GM19397 (cell line): ENCODE data around the gene DNAJA2.
"Not testable (repeated sequence)": the region's sequence is repeated elsewhere in the genome, so short reads cannot be mapped to it uniquely, and the experiment has no call there.

Experiments used
- ATAC-seq: cut with Tn5 transposase; IDR thresholded peaks from one replicate; pipeline ENCODE4 v1.9.1; 2021; ENCODE audit warnings: mild to moderate bottlenecking, moderate library complexity; ENCODE audit not compliant: unreplicated experiment

The DNAJA2 gene

DNA sequence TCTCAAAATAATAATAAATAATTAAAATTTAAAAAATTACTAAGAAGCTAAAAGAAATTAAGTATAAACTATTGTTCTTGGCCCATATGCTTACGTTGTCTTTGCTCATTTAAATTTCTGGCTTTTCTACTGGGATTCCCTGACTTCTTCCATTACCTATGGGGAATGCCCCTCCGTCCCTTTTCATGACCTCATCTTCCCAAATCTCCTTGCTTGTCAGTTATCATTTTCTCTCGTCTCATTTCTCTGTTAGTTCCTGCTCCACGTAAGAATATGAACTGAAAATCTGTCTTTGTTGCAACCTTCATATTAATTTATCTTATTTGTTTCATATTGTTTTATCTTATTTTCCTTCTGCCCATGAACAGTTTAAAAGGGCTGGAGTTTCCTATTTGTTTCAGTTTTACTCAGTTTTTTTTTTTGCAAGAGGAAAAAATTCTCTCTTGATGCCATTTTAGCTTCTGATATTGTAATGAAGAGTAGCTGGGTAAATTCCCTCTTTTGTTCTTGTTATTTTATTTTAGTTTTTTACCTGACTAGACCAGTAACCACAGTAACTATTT lies 2.5 kb upstream of the DNAJA2 start:
- ATAC-seq, result no peak

DNA sequence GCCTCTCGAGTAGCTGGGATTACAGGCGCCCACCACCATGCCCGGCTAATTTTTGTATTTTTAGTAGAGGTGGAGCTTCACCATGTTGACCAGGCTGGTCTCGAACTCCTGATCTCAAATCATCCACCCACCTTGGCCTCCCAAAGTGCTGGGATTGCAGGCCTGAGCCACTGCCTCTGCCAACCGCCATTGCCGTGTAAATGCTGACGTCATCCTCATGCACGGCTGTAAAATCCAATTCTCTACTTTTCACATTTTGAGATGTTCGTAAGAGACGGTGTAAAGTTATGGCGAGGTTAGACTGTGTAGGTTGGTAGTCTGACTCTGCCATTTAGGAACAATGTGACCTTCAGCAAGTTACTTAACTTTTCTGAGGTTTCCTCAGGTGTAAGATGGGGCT lies 1.7 kb upstream of the DNAJA2 start:
- ATAC-seq, result no peak

DNA sequence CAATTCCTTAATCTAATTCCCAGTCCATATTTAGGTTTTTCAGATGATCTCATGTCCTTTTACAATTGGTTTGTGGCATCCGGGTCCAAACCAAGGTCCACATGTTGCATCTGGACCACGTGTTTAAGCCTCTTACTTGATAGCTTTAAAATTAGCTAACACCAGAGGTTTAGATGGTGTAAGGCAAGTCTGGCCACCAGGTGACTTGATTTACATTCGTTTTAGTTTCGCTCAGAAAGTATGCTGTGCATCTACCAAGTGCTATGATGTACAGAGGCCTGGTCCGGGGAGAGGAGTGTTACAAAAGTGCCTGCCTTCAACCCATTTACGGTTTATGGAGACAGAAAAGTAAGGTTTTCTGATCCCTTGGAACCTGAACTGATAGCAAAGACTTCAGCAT lies 878 bp upstream of the DNAJA2 start:
- no peak for ATAC-seq

DNA sequence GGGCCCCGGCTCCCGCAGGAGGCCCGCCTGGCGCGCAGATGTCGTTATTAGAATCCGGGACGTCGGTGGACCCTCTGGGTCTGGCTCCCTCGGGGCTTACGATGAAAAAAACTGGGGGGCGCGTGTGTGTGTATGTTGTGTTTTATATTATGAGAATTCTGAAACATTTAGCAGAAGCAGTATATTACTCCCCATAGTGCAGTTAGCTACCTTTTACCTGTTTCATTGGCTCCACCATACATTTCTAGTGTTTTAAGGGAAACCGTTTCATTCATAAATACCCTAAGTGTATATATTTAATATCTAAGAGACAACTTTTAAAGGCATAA lies 486 bp upstream of the DNAJA2 start:
- ATAC-seq, result no peak

DNA sequence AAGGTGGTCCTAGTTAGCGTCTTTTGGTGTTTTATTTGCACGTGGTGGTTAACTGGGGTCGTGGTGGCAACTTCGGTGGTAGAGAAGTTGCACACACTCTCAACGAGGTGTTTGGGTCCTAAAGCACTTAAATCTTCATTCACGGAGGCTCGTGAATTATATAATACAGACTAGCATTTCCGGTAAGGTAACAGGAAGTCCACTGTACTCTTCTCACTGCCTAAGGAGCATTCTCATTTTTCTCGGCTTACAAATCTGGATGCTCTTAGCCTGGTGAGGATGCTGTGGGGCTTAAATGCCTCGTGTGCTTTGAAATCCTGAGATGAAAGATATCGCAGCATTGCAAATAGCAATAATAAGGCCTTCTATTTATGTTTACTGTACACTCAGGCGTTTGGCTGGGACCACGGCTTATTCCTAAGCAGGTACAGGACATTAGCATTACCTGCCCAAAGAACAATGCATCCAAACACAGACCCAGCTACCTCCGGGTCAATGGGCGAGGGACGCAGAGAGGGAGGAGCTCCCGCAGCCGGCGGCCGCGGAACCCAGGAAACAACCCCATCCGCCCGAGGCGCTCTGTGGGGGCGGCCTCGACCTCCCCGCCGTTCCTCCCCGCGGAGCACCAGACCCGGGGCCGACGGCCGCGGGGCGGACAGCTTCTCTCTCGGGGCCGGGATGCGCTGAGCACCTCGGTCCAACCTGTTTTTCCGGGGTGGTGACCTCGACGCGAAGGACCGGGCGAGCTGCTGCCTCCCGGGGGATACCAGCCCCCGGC lies 856 bp downstream of the DNAJA2 start:
- ATAC-seq, result peak; percentile 46

DNA sequence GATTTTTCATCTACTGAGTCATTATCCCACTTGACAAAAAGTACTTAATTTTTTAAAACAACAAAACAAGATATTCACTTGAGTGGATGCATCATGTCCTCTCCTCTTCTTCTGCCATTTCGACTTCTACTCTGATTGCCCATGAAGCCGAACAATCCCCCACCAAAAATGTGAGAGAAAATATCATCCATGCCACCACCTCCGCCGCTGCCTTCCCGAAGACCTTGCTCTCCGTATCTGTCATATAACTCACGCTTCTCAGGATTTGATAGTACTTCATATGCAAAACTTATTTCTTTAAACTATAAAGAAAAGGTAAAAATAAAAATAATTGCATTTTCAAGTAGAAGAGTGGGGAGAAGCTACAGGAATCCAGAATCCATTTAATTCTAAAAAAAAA lies 2.2 kb downstream of the DNAJA2 start:
- ATAC-seq, result no peak

DNA sequence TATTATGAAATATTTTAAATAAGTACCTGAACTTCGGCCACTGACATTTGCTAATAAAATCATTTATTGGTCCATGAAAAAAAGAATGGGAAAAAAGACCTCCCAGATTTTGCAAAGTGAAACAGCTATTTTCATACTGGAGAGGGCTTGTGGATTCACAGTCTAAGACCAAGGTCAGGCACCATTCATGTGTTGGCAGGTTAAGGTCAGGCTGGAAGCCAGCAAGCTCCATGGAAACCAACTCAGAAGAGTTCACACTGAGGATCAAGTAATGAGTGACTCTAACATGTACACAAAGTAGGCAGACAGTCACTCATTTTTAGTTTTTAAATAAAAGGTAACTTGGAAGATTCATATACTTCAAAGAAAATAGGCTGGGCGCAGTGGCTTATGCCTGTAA lies 3.4 kb downstream of the DNAJA2 start:
- ATAC-seq, result no peak

DNA sequence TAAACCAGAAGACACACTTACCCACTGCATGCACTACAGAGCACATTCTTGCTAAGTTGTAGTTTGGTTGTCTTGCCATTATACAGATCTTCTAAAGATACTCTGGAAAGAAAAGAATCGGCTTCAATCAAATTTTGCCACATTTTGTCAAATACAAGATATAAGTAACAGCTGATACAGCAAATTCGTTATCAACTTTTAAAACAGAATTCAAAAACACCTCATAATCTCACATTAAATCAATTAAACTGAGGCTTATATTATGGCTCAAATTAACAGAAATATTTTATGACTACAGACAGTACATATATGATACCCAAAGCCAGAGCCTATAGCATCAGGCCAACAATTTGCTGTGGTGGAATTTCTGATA lies 5.4 kb downstream of the DNAJA2 start:
- ATAC-seq, result no peak

DNA sequence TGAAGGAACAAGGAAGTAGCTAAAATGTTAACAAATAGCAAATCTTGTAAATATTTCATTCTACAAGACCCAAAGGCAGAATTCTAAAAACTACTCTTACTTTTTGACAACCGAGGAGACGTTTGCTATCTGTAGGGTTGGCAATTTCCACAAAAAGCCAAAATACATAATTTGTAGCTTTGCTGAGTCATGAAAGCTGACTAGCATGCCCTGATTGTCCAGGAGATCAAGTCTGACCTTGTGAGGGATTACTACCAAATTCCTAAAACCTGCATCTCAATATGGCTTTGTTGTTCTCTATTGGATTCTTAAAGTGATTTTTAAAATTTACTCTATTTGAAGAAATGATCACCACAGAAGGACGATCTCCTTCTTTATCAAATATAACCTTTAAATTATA lies 10.8 kb downstream of the DNAJA2 start:
- ATAC-seq, result no peak

DNA sequence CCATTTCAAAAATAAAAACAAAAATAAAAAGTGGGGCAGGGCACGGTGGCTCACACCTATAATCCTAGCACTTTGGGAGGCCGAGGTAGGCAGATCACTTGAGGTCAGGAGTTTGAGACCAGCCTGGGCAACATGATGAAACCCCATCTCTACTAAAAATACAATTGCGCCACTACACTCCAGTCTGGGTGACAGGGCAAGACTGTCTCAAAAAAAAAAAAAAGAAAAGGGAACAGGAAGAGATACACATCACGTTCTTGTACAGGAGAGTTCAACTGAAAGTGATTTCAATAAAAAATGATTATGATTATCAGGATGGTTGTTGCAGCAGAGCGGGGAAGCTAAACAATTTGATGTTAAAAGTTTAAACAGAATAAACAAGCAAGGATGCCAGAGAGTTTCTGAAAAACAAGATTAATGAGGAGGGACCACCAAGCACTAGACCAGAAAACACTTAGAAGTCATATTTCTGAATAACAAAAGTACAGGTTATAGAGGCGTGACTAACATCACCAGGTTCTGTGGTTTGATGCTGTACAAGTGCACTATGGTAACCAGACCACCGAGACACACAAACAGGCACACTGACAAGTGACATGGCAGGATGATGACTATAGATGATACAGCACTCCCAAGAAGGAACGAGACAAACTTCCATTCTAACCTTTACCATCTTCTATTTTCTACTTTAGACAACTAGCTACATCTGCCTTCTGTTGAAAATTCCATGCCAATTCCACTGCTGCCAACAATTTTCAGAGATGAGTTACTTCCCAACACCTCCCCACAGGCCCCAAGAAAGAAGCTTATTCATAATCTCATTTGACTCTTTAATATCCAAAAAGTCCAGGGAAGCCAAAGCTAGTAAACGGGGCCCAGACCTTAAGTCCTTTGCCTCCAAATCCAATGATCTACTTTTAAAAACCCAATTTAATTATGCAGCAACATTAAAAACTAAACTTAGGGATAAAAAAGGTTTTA lies 11.8 kb downstream of the DNAJA2 start:
- no peak for ATAC-seq

DNA sequence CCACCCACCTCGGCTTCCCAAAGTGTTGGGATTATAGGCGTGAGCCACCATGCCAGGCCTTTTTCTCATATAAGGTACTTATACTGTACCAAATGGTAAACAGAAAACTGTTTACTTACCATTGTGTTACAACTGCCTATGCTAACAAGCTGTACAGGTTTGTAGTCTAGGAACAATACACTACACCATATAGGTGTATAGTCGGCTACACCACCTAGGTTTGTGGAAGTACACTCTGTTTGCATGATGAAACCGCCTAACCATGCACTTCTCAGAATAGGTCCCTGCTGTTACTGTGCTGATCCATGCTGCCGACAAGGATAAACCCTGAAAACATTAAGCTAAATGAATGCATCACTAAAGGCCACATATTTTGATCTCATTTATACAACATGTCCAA lies 18.9 kb downstream of the DNAJA2 start:
- ATAC-seq, result no peak

DNA sequence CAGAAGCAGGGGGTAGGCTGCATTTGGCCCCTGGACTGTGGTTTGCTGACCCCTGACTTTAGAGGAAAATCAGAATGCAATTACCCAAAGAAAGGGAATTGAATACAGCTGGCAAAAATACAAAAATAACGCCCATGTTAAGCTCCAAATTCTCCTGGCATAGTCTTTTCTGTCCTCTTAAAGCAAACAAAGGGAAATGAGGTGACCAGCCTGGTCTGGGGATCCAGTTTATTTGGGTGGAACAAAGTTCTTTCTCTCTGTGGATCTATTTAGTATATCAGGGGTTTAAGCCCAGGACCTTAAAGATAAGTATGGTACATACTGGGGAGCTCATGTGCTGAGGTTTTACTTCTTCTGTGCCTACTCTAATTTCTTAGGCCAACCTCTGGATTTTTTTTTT lies 23.5 kb downstream of the DNAJA2 start:
- no peak for ATAC-seq

DNA sequence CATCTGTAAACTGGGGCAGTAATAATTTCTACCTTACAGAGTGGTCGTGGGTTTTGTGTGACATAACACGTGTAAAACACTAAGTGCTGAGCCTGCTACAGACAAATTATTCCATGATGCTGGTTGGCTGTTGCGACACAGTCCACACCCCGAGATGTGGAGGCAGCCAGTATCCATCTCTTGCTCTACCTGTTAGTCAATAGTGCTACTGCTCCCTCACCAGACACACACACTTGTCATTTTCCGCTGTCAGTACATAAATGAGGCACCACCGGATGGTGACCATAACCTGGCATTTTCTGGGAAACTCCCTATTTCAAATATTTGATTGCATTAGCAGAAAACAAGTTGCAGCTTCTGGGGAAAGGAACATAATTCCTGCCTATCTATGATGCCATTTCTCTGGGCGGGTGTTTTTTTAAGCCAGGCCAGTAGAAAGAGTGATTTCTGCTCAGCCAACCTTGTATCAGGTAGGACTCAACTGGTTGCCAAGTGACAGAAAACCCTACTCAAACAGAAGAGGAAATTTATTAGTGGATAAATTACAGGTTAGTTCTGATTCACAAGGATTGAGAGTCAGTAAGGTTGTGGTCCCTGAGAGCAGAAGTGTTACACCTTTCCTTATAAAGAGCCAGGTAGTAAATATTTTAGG lies 24.1 kb downstream of the DNAJA2 start:
- ATAC-seq, result no peak

DNA sequence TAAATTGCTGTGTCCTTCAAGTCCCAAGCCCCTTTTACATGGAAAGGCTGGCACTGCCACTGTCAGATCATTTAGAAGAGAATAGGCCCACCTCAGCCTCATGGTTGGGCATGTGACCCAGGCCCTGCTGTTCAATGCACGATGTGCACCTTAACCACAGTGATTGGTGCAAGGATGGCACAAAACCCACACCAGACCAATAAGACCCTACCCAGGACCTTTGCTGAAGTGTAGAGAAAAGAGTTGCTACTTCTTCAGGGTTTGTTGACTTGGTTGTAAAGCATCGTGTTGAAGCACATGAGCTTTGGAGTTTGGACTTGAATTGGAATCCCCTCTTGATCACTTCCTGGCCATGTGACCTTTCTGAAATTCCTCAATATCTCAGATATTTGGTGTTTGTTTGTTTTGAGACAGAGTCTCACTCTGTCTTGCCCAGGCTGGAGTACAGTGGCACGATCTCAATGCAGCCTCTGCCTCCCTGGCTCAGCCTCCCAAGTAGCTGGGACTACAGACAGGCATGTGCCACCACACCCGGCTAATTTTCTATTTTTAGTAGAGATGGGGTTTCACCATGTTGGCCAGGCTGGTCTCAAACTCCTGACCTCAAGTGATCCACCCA lies 24.8 kb downstream of the DNAJA2 start:
- ATAC-seq, result no peak

DNA sequence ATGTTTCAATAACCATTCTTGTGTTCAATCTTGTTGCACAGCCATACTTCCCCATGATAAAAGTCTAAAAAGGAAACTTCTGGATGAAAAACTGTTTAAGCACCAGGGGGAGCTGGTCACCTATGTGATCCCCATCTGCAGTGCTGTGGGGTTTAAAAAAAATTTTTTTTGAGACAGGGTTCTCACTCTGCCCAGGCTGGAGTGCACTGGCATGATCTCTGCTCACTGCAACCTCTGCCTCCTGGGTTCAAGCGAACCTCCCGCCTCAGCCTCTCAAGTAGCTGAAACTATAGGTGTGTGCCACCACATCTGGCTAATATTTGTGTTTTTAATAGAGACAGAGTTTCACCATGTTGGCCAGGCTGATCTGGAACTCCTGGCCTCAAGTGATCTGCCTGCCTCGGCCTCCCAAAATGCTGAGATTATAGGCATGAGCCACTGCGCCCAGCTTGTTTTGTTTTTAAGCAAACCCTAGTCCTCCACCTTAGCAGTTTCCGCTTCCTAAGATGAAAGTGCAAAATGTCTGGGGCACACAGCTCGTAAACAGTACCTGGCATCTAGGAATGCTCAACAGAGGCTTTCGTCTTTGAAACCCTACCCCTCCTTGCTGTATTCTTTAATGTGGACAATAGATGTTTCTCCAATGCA lies 25.4 kb downstream of the DNAJA2 start:
- ATAC-seq, result no peak

DNA sequence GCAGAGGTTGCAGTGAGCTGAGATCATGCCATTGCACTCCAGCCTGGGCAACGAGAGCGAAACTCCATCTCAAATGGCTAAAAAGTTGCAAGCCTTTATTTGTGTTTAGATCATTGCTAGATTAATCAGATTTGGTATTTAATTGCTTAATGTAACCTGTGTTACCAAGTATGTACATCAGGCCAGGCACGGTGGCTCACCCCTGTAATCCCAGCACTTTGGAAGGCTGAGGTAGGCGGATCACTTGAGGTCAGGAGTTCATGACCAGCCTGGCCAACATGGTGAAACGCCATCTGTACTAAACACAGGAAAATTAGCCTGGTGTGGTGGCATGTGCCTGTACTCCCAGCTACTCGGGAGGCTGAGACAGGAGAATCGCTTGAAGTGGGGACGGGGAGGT lies 28.8 kb downstream of the DNAJA2 start:
- ATAC-seq, result not testable (repeated sequence)

DNA sequence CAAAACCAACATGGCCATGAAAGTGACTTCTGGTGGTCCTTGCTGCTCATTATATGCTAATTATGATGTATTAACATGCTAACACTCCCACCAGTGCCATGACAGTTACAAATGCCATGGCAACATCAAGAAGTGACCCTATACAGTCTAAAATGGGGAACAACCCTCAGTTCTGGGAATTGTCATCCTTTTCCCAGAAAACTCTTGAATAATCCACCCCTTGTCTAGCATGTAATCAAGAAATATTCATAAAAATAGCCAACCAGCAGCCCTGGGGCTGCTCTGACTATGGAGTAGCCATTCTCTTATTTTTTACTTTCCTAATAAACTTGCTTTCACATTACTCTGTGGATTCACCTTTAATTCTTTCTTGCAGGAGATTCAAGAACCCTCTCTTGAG lies 35.9 kb downstream of the DNAJA2 start:
- no peak for ATAC-seq

DNA sequence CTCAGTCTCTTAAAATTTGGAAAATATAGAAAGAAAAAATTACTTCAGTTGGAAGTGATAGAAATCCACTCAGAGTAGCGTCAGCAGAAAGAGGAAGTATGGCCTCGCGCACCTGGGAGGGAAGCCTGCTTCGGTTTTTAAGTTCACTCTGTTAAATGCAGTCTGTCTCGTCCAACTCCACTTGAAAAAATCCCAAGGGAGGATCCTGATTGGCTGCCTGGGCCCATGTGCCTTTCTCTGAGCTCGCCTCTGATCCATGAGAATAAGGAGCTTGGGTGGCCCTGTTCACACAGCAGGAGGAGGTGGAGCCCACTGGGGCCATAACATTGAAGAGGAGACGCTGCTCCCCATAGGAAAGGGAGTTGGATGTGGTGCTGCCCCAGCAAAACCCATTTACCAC lies 40.7 kb downstream of the DNAJA2 start:
- no peak for ATAC-seq

DNA sequence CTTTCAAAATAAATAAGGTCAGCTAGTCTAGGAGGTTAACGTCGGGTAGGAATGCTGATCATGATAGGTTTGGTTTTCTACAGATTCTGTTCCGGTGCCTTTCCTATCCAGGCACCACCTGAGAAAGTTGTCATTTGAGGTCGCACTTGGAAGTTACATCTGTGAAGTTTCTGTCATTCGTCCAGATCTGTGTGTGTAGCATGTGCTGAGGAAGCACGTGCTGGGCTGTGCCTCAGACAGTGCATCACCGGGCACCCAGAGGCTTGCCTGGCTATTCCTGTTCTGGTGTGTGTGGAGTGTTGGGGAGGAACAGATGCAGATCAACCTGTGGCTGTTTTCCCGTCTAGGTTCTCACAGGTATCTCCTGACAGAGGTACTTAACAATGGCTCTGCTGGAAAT lies 42.6 kb downstream of the DNAJA2 start:
- ATAC-seq, result no peak
